ENCODE measurements around the gene DSCAM.

The DSCAM gene

DNA sequence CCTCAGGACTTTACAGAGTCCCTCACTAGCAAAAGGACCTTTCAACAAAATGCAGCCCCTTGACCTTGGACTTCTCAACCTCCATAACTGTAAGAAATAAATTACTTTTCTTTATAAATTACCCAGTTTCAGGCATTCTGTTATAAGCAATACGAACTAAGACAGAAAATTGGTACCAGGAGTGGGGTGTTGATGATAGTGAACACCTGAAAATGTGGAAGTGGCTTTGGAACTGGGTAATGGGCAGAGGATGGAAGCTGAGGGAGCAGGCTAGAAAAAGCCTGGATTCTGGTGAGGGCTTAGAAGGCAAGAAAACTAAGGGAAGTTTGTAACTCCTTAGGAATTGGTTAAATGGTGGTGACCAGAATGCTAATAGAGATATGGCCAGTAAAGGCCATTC lies 46.8 kb downstream of the DSCAM start:
- H3K4me3 ChIP-seq (ENCODE audit: low read depth, low read length): no peak overlapping the region
- TF ChIP-seq, protein P1, sequence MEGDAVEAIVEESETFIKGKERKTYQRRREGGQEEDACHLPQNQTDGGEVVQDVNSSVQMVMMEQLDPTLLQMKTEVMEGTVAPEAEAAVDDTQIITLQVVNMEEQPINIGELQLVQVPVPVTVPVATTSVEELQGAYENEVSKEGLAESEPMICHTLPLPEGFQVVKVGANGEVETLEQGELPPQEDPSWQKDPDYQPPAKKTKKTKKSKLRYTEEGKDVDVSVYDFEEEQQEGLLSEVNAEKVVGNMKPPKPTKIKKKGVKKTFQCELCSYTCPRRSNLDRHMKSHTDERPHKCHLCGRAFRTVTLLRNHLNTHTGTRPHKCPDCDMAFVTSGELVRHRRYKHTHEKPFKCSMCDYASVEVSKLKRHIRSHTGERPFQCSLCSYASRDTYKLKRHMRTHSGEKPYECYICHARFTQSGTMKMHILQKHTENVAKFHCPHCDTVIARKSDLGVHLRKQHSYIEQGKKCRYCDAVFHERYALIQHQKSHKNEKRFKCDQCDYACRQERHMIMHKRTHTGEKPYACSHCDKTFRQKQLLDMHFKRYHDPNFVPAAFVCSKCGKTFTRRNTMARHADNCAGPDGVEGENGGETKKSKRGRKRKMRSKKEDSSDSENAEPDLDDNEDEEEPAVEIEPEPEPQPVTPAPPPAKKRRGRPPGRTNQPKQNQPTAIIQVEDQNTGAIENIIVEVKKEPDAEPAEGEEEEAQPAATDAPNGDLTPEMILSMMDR (conservative IDR thresholded peaks at IDR 0.05; ENCODE audit: low read depth, low read length): no peak
- no peak for DNase-seq (ENCODE audit: low read depth)

DNA sequence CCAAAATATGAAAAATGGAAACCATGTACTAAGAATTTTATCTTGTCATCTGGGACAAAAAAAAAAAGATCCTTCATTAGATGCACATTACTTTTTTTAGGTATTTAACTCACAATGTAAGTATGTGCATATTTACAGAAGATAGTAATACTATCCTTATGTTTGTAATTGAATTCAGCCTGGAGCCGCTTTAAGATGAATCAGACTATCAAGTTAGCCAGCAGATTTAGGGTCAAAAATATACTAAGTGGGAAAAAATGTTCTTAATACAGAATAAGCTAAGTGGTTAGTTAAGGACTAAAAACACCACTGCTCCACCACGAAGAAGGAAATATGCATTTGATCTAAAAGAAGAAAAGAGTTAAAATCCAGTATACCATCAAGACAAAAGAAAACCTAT lies 49.1 kb downstream of the DSCAM start:
- TF ChIP-seq, protein P1 (conservative IDR thresholded peaks at IDR 0.05; ENCODE audit: low read depth, low read length): no peak
- H3K4me3 ChIP-seq (ENCODE audit: low read depth, low read length): no peak overlapping the region
- DNase-seq (ENCODE audit: low read depth): no peak

DNA sequence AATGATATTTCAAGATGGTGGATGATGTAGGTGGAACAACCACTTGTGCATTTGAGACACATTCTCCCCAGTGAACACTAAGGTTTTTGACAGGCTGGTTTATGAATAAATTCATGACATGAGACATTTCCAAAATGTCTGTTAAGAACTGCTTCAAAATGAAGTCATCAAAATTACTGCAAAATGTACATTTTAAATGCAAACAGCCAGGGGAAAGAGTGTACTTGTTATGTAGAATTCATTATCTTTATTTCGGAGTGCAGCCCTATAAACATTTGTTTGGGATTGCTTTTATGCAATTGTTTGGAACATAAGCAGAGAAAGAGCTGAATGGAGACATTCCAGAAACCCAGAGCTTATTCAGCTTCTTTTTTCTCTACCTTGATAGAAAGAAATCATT lies 49.5 kb downstream of the DSCAM start:
- no peak for DNase-seq (ENCODE audit: low read depth)
- H3K4me3 ChIP-seq (ENCODE audit: low read depth, low read length): no peak overlapping the region
- TF ChIP-seq, protein P1 (conservative IDR thresholded peaks at IDR 0.05; ENCODE audit: low read depth, low read length): no peak

DNA sequence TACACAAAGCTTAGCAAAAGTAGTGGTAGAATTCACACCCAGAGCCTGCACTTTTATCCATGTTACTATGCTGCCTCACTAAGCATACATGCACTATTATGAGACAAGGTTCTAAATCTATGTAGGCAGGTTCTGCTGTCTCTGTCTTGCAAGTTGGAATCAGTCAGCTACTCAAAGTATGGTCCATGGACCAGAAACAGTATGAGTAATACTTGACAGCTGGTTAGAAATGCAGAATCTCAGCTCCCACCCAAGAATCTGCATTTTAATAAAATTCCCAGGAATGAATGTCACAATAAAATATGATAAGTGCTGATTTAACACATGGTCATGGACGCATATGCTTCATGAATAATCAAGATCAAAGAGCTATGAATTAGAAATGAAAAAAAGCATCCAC lies 50.5 kb downstream of the DSCAM start:
- no peak for DNase-seq (ENCODE audit: low read depth)
- no peak overlapping the region for H3K4me3 ChIP-seq (ENCODE audit: low read depth, low read length)
- TF ChIP-seq, protein P1 (conservative IDR thresholded peaks at IDR 0.05; ENCODE audit: low read depth, low read length): no peak

DNA sequence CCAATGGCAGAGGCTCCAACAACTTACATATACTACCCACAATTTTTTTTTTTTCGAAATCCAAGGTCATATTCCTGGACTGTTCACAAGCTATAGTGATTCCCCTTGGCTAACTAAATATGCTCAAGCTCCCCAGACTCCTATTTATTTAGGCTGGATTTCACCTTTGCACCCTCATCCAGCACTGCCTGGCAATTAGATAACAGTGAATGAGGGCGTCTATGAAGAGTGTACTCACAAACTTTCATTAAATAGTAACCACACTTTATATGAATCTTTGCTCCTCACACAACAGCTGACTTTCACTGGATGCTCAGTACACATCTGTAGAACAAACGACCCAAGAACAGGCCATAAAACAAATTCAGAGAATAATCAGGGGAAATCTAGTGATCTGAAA lies 51.6 kb downstream of the DSCAM start:
- no peak overlapping the region for H3K4me3 ChIP-seq (ENCODE audit: low read depth, low read length)
- DNase-seq (ENCODE audit: low read depth): no peak
- TF ChIP-seq, protein P1 (conservative IDR thresholded peaks at IDR 0.05; ENCODE audit: low read depth, low read length): no peak

DNA sequence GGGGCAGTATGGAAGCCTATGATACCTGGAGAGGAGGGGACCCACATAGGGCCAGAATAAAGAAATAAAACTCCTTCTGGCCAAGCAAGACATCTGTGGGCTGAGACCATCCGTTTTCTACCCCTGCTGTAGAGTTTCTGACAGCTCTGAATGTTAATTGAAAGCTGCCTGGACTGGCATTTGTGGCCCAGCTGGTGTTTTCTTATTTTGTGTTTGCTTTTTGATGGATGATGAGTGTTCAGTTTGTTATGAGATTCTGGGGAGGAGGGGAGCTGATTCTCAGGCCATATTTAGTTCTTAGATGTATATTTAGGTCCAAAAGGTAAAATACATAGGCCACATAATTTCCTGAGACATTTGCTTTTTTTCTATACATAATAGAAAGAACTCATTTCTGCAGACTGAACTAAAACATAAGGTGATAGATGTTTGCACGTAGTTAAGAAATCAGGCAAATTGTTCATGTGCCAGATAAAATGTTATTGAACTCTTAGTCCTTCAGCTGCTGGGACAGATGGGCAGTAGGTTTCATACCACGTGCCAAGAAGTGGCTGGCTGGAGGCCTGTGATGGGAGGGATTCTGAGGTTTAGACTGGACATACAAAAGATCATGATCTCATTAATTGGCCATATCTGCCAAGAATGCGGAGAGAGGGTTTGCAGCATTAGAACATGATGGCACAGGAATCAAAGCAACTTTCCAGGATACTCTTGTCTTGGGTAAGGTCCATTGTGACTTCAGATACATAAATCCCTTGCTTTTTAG lies 54.1 kb downstream of the DSCAM start:
- TF ChIP-seq, protein P1 (conservative IDR thresholded peaks at IDR 0.05; ENCODE audit: low read depth, low read length): no peak
- no peak for DNase-seq (ENCODE audit: low read depth)
- H3K4me3 ChIP-seq (ENCODE audit: low read depth, low read length): no peak overlapping the region

DNA sequence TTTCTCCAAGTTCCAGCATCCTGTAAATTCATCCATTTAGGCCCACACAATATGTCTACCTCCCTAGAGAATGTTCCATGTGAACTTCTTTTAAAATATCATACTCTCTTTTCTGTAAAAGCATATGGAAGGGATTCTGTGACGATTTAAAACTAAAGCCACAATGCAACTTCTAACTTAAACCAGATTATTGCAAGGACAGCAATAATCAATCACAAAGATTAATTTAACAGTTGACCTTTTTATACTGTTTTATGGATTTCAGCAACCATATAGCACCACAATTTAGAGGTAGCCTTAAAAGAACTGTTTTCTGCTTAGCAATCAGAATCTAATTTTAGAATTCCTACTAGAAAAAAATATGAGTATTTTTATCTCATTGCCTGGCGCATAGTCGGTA lies 58.3 kb downstream of the DSCAM start:
- H3K4me3 ChIP-seq (ENCODE audit: low read depth, low read length): no peak overlapping the region
- DNase-seq (ENCODE audit: low read depth): no peak
- TF ChIP-seq, protein P1 (conservative IDR thresholded peaks at IDR 0.05; ENCODE audit: low read depth, low read length): no peak
